HepG2 (cell line): Measurements from ENCODE around the gene HRC. TPM values are rescaled to one million over a fixed set of nuclear protein-coding genes. Genes with fewer than 3 reads are reported as not detected.
A peak's percentile ranks its signal among the peaks of the same experiment; 100 is the strongest.

Experiments
- ATF6 ChIP-seq: sonication (generic); formaldehyde crosslinking; conservative IDR thresholded peaks from 2 replicates; pipeline ENCODE4 v1.4.0; 2020; ENCODE audit warnings: missing genetic modification reagents
- ATRX ChIP-seq: sonication (generic); formaldehyde crosslinking; IDR thresholded peaks from 2 replicates; pipeline ENCODE4 v1.4.0; 2020; ENCODE audit warnings: missing genetic modification reagents, borderline replicate concordance
- BORCS8-MEF2B ChIP-seq: sonication (generic); formaldehyde crosslinking; IDR thresholded peaks from 2 replicates; pipeline ENCODE4 v1.8.0; 2022; ENCODE audit warnings: mild to moderate bottlenecking, missing genetic modification reagents
- HOXA5 ChIP-seq: sonication (generic); formaldehyde crosslinking; IDR thresholded peaks from 2 replicates; pipeline ENCODE4 v1.4.0; 2020; ENCODE audit warnings: missing genetic modification reagents
- MAF1 ChIP-seq: sonication (generic); formaldehyde crosslinking; IDR thresholded peaks from 2 replicates; pipeline ENCODE4 v1.5.0; 2020; ENCODE audit warnings: missing genetic modification reagents, borderline replicate concordance
- MEIS1 ChIP-seq: sonication (generic); formaldehyde crosslinking; IDR thresholded peaks from 2 replicates; pipeline ENCODE4 v1.9.0; 2021; ENCODE audit warnings: mild to moderate bottlenecking, missing genetic modification reagents, moderate library complexity, borderline replicate concordance
- MTA3 ChIP-seq: sonication (generic); formaldehyde crosslinking; IDR thresholded peaks from 2 replicates; pipeline ENCODE4 v1.4.0; 2020; ENCODE audit warnings: missing genetic modification reagents
- ONECUT2 ChIP-seq: sonication (generic); formaldehyde crosslinking; IDR thresholded peaks from 2 replicates; pipeline ENCODE4 v1.4.0; 2020; ENCODE audit warnings: missing genetic modification reagents
- POGZ ChIP-seq: sonication (generic); formaldehyde crosslinking; IDR thresholded peaks from 2 replicates; pipeline ENCODE4 v1.4.0; 2020; ENCODE audit warnings: mild to moderate bottlenecking, missing genetic modification reagents
- SETDB1 ChIP-seq: sonication (generic); formaldehyde crosslinking; IDR thresholded peaks from 2 replicates; pipeline ENCODE4 v1.5.1; 2020; ENCODE audit warnings: missing genetic modification reagents, mild to moderate bottlenecking, borderline replicate concordance
- SMYD3 ChIP-seq: sonication (generic); formaldehyde crosslinking; IDR thresholded peaks from 2 replicates; pipeline ENCODE4 v1.8.1; 2023; ENCODE audit warnings: mild to moderate bottlenecking, missing genetic modification reagents
- TP53 ChIP-seq: sonication (generic); formaldehyde crosslinking; conservative IDR thresholded peaks from 2 replicates; pipeline ENCODE4 v1.4.0; 2020; ENCODE audit warnings: missing genetic modification reagents
- ZFP36L2 ChIP-seq: sonication (generic); formaldehyde crosslinking; IDR thresholded peaks from 2 replicates; pipeline ENCODE4 v1.4.0; 2020; ENCODE audit warnings: missing genetic modification reagents
- ZMYM2 ChIP-seq: sonication (generic); formaldehyde crosslinking; IDR thresholded peaks from 2 replicates; pipeline ENCODE4 v1.8.0; 2022; ENCODE audit warnings: mild to moderate bottlenecking, missing genetic modification reagents
- ZNF337 ChIP-seq: sonication (generic); formaldehyde crosslinking; IDR thresholded peaks from 2 replicates; pipeline ENCODE4 v1.5.1; 2020; ENCODE audit warnings: missing genetic modification reagents, low read depth, mild to moderate bottlenecking, borderline replicate concordance
- ZNF414 ChIP-seq: sonication (generic); formaldehyde crosslinking; IDR thresholded peaks from 2 replicates; pipeline ENCODE4 v1.5.0; 2020; ENCODE audit warnings: missing genetic modification reagents
- ZNF430 ChIP-seq: sonication (generic); formaldehyde crosslinking; IDR thresholded peaks from 2 replicates; pipeline ENCODE4 v1.9.0; 2021; ENCODE audit warnings: mild to moderate bottlenecking, missing genetic modification reagents
- ZNF431 ChIP-seq: sonication (generic); formaldehyde crosslinking; IDR thresholded peaks from 2 replicates; pipeline ENCODE4 v1.9.0; 2022; ENCODE audit warnings: missing genetic modification reagents, low read depth, mild to moderate bottlenecking, borderline replicate concordance
- ZNF713 ChIP-seq: sonication (generic); formaldehyde crosslinking; IDR thresholded peaks from 2 replicates; pipeline ENCODE4 v1.4.0; 2020; ENCODE audit warnings: mild to moderate bottlenecking, missing genetic modification reagents
- ZNF746 ChIP-seq: sonication (generic); formaldehyde crosslinking; IDR thresholded peaks from 2 replicates; pipeline ENCODE4 v1.8.0; 2022; ENCODE audit warnings: mild to moderate bottlenecking, missing genetic modification reagents
- ZNF776 ChIP-seq: sonication (generic); formaldehyde crosslinking; IDR thresholded peaks from 2 replicates; pipeline ENCODE4 v1.4.0; 2020; ENCODE audit warnings: mild to moderate bottlenecking, missing genetic modification reagents
- ZNF891 ChIP-seq: sonication (generic); formaldehyde crosslinking; IDR thresholded peaks from 2 replicates; pipeline ENCODE4 v1.5.0; 2020; ENCODE audit warnings: mild to moderate bottlenecking, missing genetic modification reagents
- ZSCAN5A ChIP-seq: sonication (generic); formaldehyde crosslinking; IDR thresholded peaks from 2 replicates; pipeline ENCODE4 v1.8.0; 2022; ENCODE audit warnings: mild to moderate bottlenecking, missing genetic modification reagents, borderline replicate concordance
- polyA plus RNA-seq, 8 experiments: library from polyadenylated mRNA; depleted of rRNA in 3 of 8; stranded (reverse) in 7 of 8; unstranded in 1 of 8; fragments of >200 nt; fragmentation: Illumina TruSeq in 4 of 8; extraction: Trizol in 4 of 8; gene quantifications; 2 replicates each; pipeline versions ENCODE4 v1.2.1 to v1.2.3, GENCODE V29; 2011 to 2016; ENCODE audit warnings: low read depth in 4 of 8, missing spikeins in 1 of 8, mixed read lengths in 1 of 8; ENCODE audit not compliant: insufficient read depth in 1 of 8
- total RNA-seq, 5 experiments: library from RNA; depleted of rRNA; stranded (reverse); fragments of >200 nt; fragmentation: Illumina TruSeq; extraction: Trizol; gene quantifications; 2 replicates each; pipeline ENCODE4 v1.2.3, GENCODE V29; 2016; ENCODE audit warnings: low read depth in 1 of 5
- TF ChIP-seq, protein P1 (sequence below): sonication (generic); formaldehyde crosslinking; IDR thresholded peaks from 2 replicates; pipeline ENCODE4 v1.4.0; 2020; ENCODE audit warnings: mild to moderate bottlenecking, missing genetic modification reagents

HRC gene
- total and polyA plus RNA-seq, 2 of the 13 experiments (the other 11 are each of a cell fraction or from before 2014, with no cell fraction given): 3.6 to 15.4 TPM

DNA sequence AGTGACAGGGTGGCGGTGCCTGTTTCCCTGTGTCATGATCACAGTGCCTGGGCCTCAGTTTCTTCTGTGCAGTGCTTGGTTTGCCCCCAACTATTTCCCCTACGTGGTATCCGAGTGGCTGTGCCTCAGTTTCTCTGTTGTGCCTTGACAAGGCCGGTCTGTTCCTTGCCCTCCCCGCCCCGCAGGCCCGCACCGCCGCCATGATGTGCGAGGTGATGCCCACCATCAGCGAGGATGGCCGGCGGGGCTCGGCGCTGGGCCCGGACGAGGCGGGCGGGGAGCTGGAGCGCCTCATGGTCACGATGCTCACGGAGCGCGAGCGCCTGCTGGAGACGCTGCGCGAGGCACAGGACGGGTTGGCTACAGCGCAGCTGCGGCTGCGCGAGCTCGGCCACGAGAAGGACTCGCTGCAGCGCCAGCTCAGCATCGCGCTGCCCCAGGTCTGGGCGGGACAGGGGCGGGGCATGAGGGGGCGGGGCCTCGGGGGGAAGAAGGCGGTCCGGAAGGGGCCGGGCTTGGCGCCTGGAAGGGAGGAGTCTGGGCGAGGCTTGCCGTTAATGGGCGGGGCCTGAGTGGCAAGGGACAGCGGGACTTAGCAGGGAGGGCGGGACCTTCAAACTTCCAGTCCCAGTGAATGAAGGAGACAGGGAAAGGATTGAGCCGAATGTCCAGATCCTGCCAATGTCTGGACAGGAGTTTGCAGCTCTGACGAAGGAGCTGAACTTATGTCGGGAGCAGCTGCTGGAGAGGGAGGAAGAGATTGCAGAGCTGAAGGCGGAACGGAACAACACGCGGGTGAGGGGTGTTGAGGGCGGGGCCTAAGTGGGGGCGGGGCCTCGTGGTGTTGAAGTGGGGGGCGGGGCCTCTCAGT lies 27.3 kb downstream of the HRC start (continued):
- TF ChIP-seq MTA3 (no peak), ZNF337 (CRISPR knock-in tag) (peak; percentile 97; the same call in 1 of the 2 replicates), ATRX (CRISPR knock-in tag) (peak; percentile 84; the same call in 1 of the 2 replicates), TP53 (CRISPR knock-in tag) (peak; percentile 93), HOXA5 (CRISPR knock-in tag) (peak; percentile 97), ZNF746 (CRISPR knock-in tag) (peak; percentile 93), ATF6 (CRISPR knock-in tag) (peak; percentile 94), ZNF776 (CRISPR knock-in tag) (peak; percentile 100), ZNF414 (CRISPR knock-in tag) (peak; percentile 63; the same call in 1 of the 2 replicates), ZNF430 (CRISPR knock-in tag) (peak; percentile 100), MAF1 (CRISPR knock-in tag) (peak; percentile 86; the same call in 1 of the 2 replicates), ZFP36L2 (peak; percentile 94), SETDB1 (CRISPR knock-in tag) (peak; percentile 68; the same call in 1 of the 2 replicates), ZNF713 (CRISPR knock-in tag) (peak; percentile 94; the same call in 1 of the 2 replicates), ZNF431 (CRISPR knock-in tag) (peak; percentile 97), POGZ (CRISPR knock-in tag) (peak; percentile 23; the same call in 1 of the 2 replicates), ZMYM2 (CRISPR knock-in tag) (peak; percentile 93), ZSCAN5A (CRISPR knock-in tag) (peak; percentile 98), BORCS8-MEF2B (CRISPR knock-in tag) (peak; percentile 100), ONECUT2 (CRISPR knock-in tag) (peak; percentile 70; the same call in 1 of the 2 replicates), SMYD3 (CRISPR knock-in tag) (peak; percentile 98), MEIS1 (CRISPR knock-in tag) (peak; percentile 89), ZNF891 (CRISPR knock-in tag) (peak; percentile 93; the same call in 1 of the 2 replicates)
- TF ChIP-seq, protein P1, sequence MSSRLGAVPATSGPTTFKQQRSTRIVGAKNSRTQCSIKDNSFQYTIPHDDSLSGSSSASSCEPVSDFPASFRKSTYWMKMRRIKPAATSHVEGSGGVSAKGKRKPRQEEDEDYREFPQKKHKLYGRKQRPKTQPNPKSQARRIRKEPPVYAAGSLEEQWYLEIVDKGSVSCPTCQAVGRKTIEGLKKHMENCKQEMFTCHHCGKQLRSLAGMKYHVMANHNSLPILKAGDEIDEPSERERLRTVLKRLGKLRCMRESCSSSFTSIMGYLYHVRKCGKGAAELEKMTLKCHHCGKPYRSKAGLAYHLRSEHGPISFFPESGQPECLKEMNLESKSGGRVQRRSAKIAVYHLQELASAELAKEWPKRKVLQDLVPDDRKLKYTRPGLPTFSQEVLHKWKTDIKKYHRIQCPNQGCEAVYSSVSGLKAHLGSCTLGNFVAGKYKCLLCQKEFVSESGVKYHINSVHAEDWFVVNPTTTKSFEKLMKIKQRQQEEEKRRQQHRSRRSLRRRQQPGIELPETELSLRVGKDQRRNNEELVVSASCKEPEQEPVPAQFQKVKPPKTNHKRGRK: peak; percentile 81; the same call in 1 of the 2 replicates
